GM23338 (cell line): ENCODE results near the gene CLEC4G. TPM values are rescaled to one million over a fixed set of nuclear protein-coding genes. Genes with fewer than 3 reads are reported as not detected.

ENCODE experiments used
- ATAC-seq: fragments of 200-7000 bp; cut with Tn5 transposase; 3 replicates; pipeline ENCODE4 v1.9.1; 2020
- DNase-seq: peaks from one replicate; pipeline ENCODE4 v3.0.0-alpha.2; 2015; ENCODE audit warnings: low spot score
- H2AFZ ChIP-seq: fragments of 200-600 bp; sonication (generic); 2 replicates; pipeline ENCODE4 v1.8.0; 2016; ENCODE audit warnings: antibody characterized with exemption, mild to moderate bottlenecking, moderate library complexity
- H3F3A ChIP-seq: fragments of 200-600 bp; sonication (generic); replicated peaks from 2 replicates; pipeline ENCODE4 v1.8.0; 2017; ENCODE audit warnings: antibody characterized with exemption, mixed run types, low read depth
- H3K27ac ChIP-seq: fragments of 200-600 bp; sonication (generic); 2 replicates; pipeline ENCODE4 v1.6.1; 2016; ENCODE audit warnings: low read depth
- H3K27me3 ChIP-seq: fragments of 200-600 bp; sonication (generic); 2 replicates; pipeline ENCODE4 v1.8.0; 2016; ENCODE audit warnings: mild to moderate bottlenecking, mixed run types, moderate library complexity; ENCODE audit not compliant: insufficient read depth
- H3K36me3 ChIP-seq: fragments of 200-600 bp; sonication (generic); 2 replicates; pipeline ENCODE4 v1.8.0; 2016; ENCODE audit warnings: mild to moderate bottlenecking; ENCODE audit not compliant: insufficient read depth
- H3K4me1 ChIP-seq: fragments of 200-600 bp; sonication (generic); 2 replicates; pipeline ENCODE4 v1.8.0; 2016; ENCODE audit warnings: mild to moderate bottlenecking, moderate library complexity; ENCODE audit not compliant: insufficient read depth
- H3K4me2 ChIP-seq: fragments of 200-600 bp; sonication (generic); 2 replicates; pipeline ENCODE4 v1.7.1; 2017; ENCODE audit warnings: mixed run types
- H3K4me3 ChIP-seq: fragments of 200-600 bp; sonication (generic); 2 replicates; pipeline ENCODE4 v1.6.1; 2016; ENCODE audit warnings: mixed run types
- H3K79me2 ChIP-seq: fragments of 200-600 bp; sonication (generic); replicated peaks from 2 replicates; pipeline ENCODE4 v1.8.0; 2017; ENCODE audit warnings: mild to moderate bottlenecking; ENCODE audit not compliant: insufficient read depth
- H3K9me2 ChIP-seq: fragments of 200-600 bp; sonication (generic); 2 replicates; pipeline ENCODE4 v1.8.0; 2017; ENCODE audit not compliant: insufficient read depth
- H4K20me1 ChIP-seq: fragments of 200-600 bp; sonication (generic); replicated peaks from 2 replicates; pipeline ENCODE4 v1.8.0; 2017; ENCODE audit warnings: mild to moderate bottlenecking; ENCODE audit not compliant: insufficient read depth
- H3K27ac Mint-ChIP-seq: 2 replicates; pipeline ENCODE4 v1.8.0; 2020; ENCODE audit warnings: inconsistent platforms, mild to moderate bottlenecking, moderate library complexity, mixed read lengths
- H3K27me3 Mint-ChIP-seq: 3 replicates; pipeline ENCODE4 v1.8.0; 2022; ENCODE audit warnings: low read depth, mild to moderate bottlenecking, moderate library complexity, mixed read lengths, inconsistent platforms; ENCODE audit not compliant: insufficient read depth, poor library complexity
- H3K36me3 Mint-ChIP-seq: 3 replicates; pipeline ENCODE4 v1.8.0; 2021; ENCODE audit warnings: low read depth, mild to moderate bottlenecking, inconsistent platforms, moderate library complexity, mixed read lengths
- H3K4me1 Mint-ChIP-seq: 3 replicates; pipeline ENCODE4 v1.8.0; 2020; ENCODE audit warnings: mild to moderate bottlenecking, inconsistent platforms, mixed read lengths
- H3K4me3 Mint-ChIP-seq: 3 replicates; pipeline ENCODE4 v1.8.0; 2021; ENCODE audit warnings: moderate library complexity, mild to moderate bottlenecking, inconsistent platforms, mixed read lengths
- H3K9me3 Mint-ChIP-seq: 3 replicates; pipeline ENCODE4 v1.8.0; 2020; ENCODE audit warnings: moderate library complexity, mild to moderate bottlenecking, inconsistent platforms, mixed read lengths
- EZH2phosphoT487 ChIP-seq: fragments of 200-600 bp; sonication (generic); IDR thresholded peaks from one replicate; pipeline ENCODE4 v1.8.1; 2018; ENCODE audit warnings: antibody characterized with exemption; ENCODE audit not compliant: unreplicated experiment
- JUNB ChIP-seq: IDR thresholded peaks from one replicate; pipeline ENCODE4 v1.6.1; 2016; ENCODE audit warnings: antibody characterized with exemption; ENCODE audit not compliant: unreplicated experiment
- NANOG ChIP-seq: IDR thresholded peaks from 2 replicates; pipeline ENCODE4 v1.6.1; 2016; ENCODE audit warnings: antibody characterized with exemption, borderline replicate concordance
- POLR2AphosphoS5 ChIP-seq: IDR thresholded peaks from 2 replicates; pipeline ENCODE4 v1.6.1; 2016; ENCODE audit warnings: antibody characterized with exemption, low read depth
- ZNF114 ChIP-seq: fragments of 250-450 bp; sonication (Bioruptor Pico); IDR thresholded peaks from 2 replicates; pipeline ENCODE4 v1.5.0; 2020; ENCODE audit warnings: mild to moderate bottlenecking, moderate library complexity
- ZNF331 ChIP-seq: fragments of 250-450 bp; sonication (Bioruptor Pico); IDR thresholded peaks from 2 replicates; pipeline ENCODE4 v1.5.0; 2020; ENCODE audit warnings: low read depth, mild to moderate bottlenecking, moderate library complexity
- ZNF462 ChIP-seq: fragments of 250-450 bp; sonication (Bioruptor Pico); IDR thresholded peaks from 2 replicates; pipeline ENCODE4 v1.5.0; 2020; ENCODE audit warnings: mild to moderate bottlenecking, moderate library complexity
- polyA plus RNA-seq: library from polyadenylated mRNA; unstranded; fragments of >200 nt; fragmentation: Nextera tagmentation; extraction: Ambion mirVana; gene quantifications from 2 replicates; pipeline ENCODE4 v1.2.1, GENCODE V29; 2016
- total RNA-seq: library from RNA; depleted of rRNA; stranded (reverse); fragments of >200 nt; shearing (Covaris generic); gene quantifications from 2 replicates; pipeline ENCODE4 v1.2.3, GENCODE V29; 2014

CLEC4G gene
- total and polyA plus RNA-seq, 2 experiments from 2014 or later: 0.52 to 0.65 TPM

GRCh38 chr19:7778081-7778480 is 46.2 kb upstream of the CLEC4G start (continued):
- TF ChIP-seq ZNF462 (CRISPR knock-in tag) (no peak), ZNF331 (CRISPR knock-in tag) (no peak), ZNF114 (CRISPR knock-in tag) (no peak), NANOG (no peak), EZH2phosphoT487 (no peak), POLR2AphosphoS5 (no peak), JUNB (no peak)

DNA sequence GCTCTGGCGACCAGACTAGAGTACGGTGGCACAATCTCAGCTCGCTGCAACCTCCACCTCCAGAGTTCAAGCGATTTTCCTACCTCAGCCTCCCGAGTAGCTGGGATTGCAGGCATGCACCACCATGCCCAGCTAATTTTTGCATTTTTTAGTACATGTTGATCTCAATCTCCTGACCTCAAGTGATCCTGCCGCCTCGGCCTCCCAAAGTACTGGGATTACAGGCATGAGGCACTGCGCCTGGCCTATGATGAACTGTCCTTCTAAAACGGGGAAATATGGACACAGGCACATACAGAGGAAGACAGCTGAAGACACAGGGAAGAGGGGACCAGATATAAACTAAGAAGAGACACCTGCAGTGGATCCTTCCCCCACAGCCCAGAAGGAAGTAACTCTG is 43.9 kb upstream of the CLEC4G start:
- H3K4me3 Mint-ChIP-seq: no peak overlapping the region
- no peaks in the 10 kb centered on the region for H3K9me2 ChIP-seq
- H3K27ac Mint-ChIP-seq: no peak overlapping the region
- H3K4me1 Mint-ChIP-seq: peaks cover 11% of the 10 kb centered on the region; the same call in 2 of the 3 replicates
- no peak overlapping the region for H3K27ac ChIP-seq
- H3K79me2 ChIP-seq: no peaks in the 10 kb centered on the region
- ATAC-seq (no peak), DNase-seq (no peak)
- no peak overlapping the region for H3K4me3 ChIP-seq
- no peaks in the 10 kb centered on the region for H3K27me3 Mint-ChIP-seq
- H3K27me3 ChIP-seq: no peaks in the 10 kb centered on the region
- TF ChIP-seq ZNF331 (CRISPR knock-in tag) (no peak), NANOG (no peak)
- H3K9me3 Mint-ChIP-seq: no peaks in the 10 kb centered on the region; the same call in 2 of the 3 replicates
- no peaks in the 10 kb centered on the region for H3K36me3 ChIP-seq
- H3K4me2 ChIP-seq: no peak overlapping the region
- H3K36me3 Mint-ChIP-seq: no peaks in the 10 kb centered on the region
- H4K20me1 ChIP-seq: no peaks in the 10 kb centered on the region
- H2AFZ ChIP-seq: no peak overlapping the region
- H3K4me1 ChIP-seq: no peaks in the 10 kb centered on the region; the same call in 1 of the 2 replicates
- no peaks in the 10 kb centered on the region for H3F3A ChIP-seq
